Left ventricle myocardium inferior (tissue), 1 donor: Measurements from ENCODE around the gene RBBP8NL. TPM values are rescaled to one million over a fixed set of nuclear protein-coding genes. Genes with fewer than 3 reads are reported as not detected.

Experiments
- DNase-seq: peaks from one replicate; pipeline ENCODE4 v3.0.0-alpha.2; 2020
- H3K27ac ChIP-seq: fragments of 200-600 bp; replicated peaks from 2 replicates; pipeline ENCODE4 v1.8.0; 2021
- H3K27me3 ChIP-seq: fragments of 200-600 bp; 2 replicates; pipeline ENCODE4 v1.8.0; 2021; ENCODE audit warnings: low read depth
- H3K36me3 ChIP-seq: fragments of 200-600 bp; 2 replicates; pipeline ENCODE4 v1.8.0; 2021
- H3K4me1 ChIP-seq: fragments of 200-600 bp; 2 replicates; pipeline ENCODE4 v1.8.0; 2021
- H3K4me3 ChIP-seq: fragments of 200-600 bp; 2 replicates; pipeline ENCODE4 v1.8.0; 2021; ENCODE audit warnings: mild to moderate bottlenecking, moderate library complexity
- H3K9me3 ChIP-seq: fragments of 200-600 bp; replicated peaks from 2 replicates; pipeline ENCODE4 v1.8.0; 2021
- intact Hi-C: fragments of 100-400 bp; cut with micrococcal nuclease; formaldehyde crosslinking; loops from one replicate; pipeline ENCODE4 v1.11.0; 2022
- total RNA-seq: library from RNA; stranded (reverse); fragmentation: NEBNext Ultra II Directional; extraction: Animal tissue kit (Norgen Biotek cat#: 25700); gene quantifications from one replicate; pipeline ENCODE4 v1.2.1, GENCODE V29; 2021
- TF ChIP-seq, protein P1 (sequence below): fragments of 200-600 bp; IDR thresholded peaks from 2 replicates; pipeline ENCODE4 v1.8.0; 2021; ENCODE audit warnings: antibody characterized with exemption, mild to moderate bottlenecking, borderline replicate concordance
- donor health status: DM: no; HTN: yes; CAD: no; lungs with severe emphysema.

Gene RBBP8NL
- total RNA-seq, 1 donor from 2014 or later = not detected

DNA sequence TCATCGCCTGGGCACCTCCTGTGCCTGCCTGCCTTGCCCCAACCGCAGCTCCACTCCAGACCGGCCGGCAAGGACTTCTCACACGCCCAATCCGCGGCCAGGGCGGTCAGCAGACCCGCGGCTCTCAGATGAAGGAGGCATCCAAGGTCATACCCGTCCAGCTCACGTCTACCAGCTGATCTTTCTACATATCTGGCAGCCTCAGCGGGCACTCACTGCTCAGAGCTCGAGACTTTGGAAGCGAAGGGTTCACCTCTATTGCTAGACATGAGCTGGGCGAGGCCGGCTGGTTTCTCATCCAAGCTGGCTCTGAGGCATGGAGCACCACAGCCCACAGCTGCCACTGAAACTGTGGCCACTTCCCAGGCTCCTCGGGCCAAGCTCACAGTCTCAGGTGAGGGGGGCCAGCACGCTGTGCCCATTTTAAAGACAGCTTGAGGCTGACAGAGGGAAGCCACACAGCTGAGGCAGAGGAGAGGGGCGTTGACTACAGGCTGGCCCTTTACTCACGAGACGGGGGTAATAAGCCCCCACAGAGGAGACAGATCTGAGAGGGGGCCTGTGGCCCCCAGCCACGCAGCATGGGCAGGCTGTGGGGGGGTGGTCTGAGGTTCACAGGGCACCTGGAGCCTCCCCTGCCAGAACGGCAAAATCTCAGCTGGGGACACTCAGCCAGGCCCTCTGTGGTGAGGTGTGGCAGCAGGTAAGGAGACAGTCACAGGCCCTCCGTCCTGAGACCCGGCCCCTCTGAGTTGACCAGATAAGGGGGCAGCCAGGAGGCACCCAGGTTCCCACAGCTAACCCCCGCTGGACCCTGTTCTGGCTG is 62.2 kb downstream of the RBBP8NL start:
- H3K4me3 ChIP-seq = peak overlapping the region; percentile 98
- peaks cover 8% of the 10 kb centered on the region for H3K36me3 ChIP-seq
- TF ChIP-seq, protein P1, sequence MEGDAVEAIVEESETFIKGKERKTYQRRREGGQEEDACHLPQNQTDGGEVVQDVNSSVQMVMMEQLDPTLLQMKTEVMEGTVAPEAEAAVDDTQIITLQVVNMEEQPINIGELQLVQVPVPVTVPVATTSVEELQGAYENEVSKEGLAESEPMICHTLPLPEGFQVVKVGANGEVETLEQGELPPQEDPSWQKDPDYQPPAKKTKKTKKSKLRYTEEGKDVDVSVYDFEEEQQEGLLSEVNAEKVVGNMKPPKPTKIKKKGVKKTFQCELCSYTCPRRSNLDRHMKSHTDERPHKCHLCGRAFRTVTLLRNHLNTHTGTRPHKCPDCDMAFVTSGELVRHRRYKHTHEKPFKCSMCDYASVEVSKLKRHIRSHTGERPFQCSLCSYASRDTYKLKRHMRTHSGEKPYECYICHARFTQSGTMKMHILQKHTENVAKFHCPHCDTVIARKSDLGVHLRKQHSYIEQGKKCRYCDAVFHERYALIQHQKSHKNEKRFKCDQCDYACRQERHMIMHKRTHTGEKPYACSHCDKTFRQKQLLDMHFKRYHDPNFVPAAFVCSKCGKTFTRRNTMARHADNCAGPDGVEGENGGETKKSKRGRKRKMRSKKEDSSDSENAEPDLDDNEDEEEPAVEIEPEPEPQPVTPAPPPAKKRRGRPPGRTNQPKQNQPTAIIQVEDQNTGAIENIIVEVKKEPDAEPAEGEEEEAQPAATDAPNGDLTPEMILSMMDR = no peak
- H3K9me3 ChIP-seq = no peaks in the 10 kb centered on the region
- peak overlapping the region; percentile 97 for H3K27ac ChIP-seq
- intact Hi-C loops = no loop called here
- H3K27me3 ChIP-seq = no peaks in the 10 kb centered on the region
- peaks cover 94% of the 10 kb centered on the region for H3K4me1 ChIP-seq
- DNase-seq = peak; percentile 73

GRCh38 chr20:62363920-62364851 is 63.2 kb downstream of the RBBP8NL start:
- H3K4me1 ChIP-seq = peaks cover 93% of the 10 kb centered on the region
- H3K4me3 ChIP-seq = peak overlapping the region; percentile 98
- H3K36me3 ChIP-seq = peaks cover 8% of the 10 kb centered on the region
- no peaks in the 10 kb centered on the region for H3K9me3 ChIP-seq
- peak overlapping the region; percentile 97 for H3K27ac ChIP-seq
- TF ChIP-seq, protein P1 = no peak
- intact Hi-C loops = no loop called here
- DNase-seq = peak; percentile 51
- H3K27me3 ChIP-seq = no peaks in the 10 kb centered on the region

GRCh38 chr20:62362991-62363919 is 64.1 kb downstream of the RBBP8NL start:
- intact Hi-C loops = no loop called here
- Histone ChIP-seq H3K36me3 (peaks cover 8% of the 10 kb centered on the region), H3K27me3 (no peaks in the 10 kb centered on the region), H3K9me3 (no peaks in the 10 kb centered on the region), H3K4me1 (peaks cover 93% of the 10 kb centered on the region), H3K27ac (peak overlapping the region; percentile 97), H3K4me3 (peak overlapping the region; percentile 98)
- peak; percentile 27 for DNase-seq
- TF ChIP-seq, protein P1 = peak; percentile 35

- intact Hi-C loops = no loop called here
Measured at GRCh38 chr20:62362590-62362940, 64.8 kb downstream of the RBBP8NL start.

More at GRCh38 chr20:62362590-62362940, 64.8 kb downstream of the RBBP8NL start:
- H3K4me1 ChIP-seq = peaks cover 93% of the 10 kb centered on the region
- peaks cover 8% of the 10 kb centered on the region for H3K36me3 ChIP-seq
- peak overlapping the region; percentile 97 for H3K27ac ChIP-seq
- no peak for DNase-seq
- TF ChIP-seq, protein P1 = no peak
- H3K9me3 ChIP-seq = no peaks in the 10 kb centered on the region
- no peaks in the 10 kb centered on the region for H3K27me3 ChIP-seq
- peak overlapping the region; percentile 11 for H3K4me3 ChIP-seq
